GM19372 (cell line): ENCODE results near the gene RPL18A.

ENCODE experiments used
- ATAC-seq: cut with Tn5 transposase; IDR thresholded peaks from one replicate; pipeline ENCODE4 v1.9.1; 2021; ENCODE audit warnings: mild to moderate bottlenecking, low read depth, moderate library complexity; ENCODE audit not compliant: unreplicated experiment

The RPL18A gene

DNA sequence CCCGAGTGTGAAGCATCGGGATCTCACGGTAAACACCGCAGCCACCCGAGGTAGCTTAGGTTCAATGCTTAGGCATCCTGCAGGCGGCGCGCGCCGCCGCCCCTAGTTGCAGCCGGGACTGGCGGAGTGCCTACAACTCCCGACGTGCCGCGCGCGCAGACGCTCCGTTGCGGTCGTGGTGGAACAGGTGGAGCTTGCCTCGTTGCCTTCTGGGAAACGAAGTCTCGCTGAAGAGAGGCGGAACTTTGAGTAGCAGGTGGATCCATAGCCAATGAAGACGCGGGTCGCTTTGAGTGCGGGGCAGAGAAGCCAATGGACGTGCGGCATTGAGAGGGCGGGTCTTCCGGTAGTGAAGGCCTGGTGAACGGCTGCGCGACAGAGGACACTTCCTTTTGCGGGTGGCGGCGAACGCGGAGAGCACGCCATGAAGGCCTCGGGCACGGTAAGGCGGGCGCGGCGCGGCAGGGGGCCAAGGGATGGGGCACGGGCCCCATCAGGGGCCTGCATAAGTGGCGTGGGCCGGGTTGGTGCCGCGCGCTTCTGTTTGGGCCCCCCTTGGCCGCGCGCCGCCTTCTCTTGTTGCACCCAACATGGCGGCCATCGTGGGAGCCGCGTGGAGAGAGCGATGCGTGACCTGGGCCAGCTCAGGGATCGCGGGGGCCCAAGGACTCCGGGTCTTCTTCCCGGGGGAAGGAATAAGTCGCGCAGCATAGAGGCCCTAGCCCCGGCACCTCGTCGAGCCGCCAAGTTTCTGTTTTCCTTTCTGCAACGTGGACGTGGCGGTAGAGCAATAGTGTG is at the start of gene RPL18A:
Gene RPL18A (plus strand): TSS at position 378 of the 798 bp plus-strand sequence. CDS start 47 bp downstream, at position 425.
- ATAC-seq: peak; percentile 93

DNA sequence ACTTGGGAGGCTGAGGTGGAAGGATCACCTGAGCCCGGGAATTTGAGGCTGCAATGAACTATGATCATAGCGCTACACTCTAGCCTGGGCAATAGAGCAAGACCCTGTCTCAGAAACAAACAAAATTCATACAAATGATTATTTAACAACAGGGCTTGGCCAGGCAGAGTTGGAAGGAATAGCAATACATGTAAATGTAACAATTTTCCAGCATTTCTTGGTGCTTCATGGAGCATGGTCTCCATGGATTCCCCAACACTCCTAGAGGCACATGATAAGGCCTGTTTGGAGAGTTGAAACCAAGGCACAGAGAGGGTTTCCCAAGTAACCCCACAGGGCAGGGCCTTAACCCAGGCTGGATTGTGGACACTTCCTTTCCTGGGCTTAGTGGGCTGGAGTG is 48.6 kb upstream of the RPL18A start:
- no peak for ATAC-seq

DNA sequence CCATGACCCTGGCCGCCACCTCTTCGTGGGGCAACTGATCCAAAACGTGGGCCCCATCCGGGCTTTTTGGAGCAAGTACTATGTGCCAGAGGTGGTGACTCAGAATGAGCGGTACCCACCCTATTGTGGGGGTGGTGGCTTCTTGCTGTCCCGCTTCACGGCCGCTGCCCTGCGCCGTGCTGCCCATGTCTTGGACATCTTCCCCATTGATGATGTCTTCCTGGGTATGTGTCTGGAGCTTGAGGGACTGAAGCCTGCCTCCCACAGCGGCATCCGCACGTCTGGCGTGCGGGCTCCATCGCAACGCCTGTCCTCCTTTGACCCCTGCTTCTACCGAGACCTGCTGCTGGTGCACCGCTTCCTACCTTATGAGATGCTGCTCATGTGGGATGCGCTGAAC is 48.0 kb upstream of the RPL18A start:
- no peak for ATAC-seq

DNA sequence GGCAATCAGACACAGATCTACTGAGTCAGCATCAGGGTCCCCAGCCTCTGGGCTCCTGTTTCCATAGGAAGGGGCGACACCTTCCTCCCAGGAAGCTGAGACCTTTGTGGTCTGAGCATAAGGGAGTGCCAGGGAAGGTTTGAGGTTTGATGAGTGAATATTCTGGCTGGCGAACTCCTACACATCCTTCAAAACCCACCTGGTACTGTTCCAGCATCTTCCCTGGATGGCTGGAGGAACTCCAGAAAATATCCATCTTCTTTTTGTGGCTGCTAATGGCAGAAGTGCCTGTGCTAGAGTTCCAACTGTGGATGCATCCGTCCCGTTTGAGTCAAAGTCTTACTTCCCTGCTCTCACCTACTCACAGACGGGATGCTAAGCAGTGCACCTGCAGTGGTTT is 47.6 kb upstream of the RPL18A start:
- no peak for ATAC-seq

DNA sequence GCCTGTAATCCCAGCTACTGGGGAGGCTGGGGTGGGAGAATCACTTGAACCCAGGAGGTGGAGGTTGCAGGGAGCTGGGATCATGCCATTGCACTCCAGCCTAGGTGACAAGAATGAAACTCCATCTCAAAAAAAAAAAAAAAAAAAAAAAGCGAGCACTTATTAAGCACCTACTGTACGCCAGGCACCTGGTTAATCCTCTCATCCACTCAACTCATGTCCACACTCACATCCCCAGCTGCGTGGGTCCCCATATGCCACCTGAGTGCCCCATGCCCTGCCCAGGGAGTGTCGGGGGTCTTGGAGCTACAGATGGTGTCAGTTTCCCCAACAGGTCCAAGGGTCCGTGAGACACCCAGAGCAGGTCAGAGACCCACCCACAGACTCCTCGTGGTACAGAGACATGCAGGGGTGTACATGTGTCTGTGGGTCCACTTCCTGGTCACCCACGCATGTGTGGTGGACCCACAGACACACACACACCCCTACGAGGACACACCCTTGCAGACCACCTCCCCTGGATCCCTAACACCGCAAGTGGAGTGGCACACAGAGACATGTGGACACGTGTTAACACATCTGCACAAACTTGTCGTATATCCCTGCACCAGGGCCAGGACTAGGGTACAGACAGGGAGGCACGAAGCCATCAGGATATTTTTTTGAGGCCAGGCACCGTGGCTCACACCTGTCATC is 41.9 kb upstream of the RPL18A start:
- ATAC-seq: no peak

DNA sequence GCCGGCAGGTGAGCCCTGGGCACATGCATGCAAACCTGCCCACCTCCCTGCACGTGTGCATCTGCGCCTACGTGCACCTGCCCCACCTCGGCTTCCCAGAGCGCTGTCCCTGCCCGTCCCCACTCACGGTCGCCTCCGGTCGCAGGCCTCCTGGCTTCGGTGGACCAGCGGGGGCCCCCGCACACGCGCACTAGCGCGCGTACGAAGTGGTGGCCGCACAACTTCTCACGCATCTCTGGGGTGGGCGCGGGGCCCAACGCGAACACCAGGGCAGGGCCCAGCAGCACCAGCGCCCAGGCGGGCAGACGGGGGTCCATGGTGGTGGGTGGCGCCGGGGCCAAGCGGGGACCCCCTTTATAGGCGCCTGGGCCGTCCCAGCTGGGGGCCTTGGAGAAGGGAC is 38.5 kb upstream of the RPL18A start, which contains the start of gene INSL3:
Gene INSL3 (minus strand): TSS at position 330 of the 400 bp plus-strand sequence. CDS start 13 bp downstream, at position 317.
- ATAC-seq: no peak

DNA sequence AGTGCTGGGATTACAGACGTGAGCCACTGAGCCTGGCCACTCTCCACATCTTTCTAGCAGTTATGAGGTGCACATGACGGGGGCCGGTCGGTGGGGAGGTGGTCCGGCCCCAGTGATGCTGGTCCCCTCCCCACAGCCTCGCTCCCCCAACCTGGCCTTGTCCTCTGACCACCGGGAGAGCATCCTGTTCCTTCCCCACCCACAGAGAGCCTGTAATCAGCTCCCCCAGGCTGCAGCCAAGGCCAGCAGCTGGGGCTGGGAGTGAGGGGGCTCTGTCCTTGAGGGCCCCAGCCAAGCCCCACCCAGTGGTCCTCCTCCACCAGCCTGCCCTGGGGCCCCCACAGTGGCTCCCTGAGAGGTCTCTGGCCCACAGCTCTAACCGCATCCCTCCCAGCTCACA is 35.4 kb upstream of the RPL18A start:
- no peak for ATAC-seq

DNA sequence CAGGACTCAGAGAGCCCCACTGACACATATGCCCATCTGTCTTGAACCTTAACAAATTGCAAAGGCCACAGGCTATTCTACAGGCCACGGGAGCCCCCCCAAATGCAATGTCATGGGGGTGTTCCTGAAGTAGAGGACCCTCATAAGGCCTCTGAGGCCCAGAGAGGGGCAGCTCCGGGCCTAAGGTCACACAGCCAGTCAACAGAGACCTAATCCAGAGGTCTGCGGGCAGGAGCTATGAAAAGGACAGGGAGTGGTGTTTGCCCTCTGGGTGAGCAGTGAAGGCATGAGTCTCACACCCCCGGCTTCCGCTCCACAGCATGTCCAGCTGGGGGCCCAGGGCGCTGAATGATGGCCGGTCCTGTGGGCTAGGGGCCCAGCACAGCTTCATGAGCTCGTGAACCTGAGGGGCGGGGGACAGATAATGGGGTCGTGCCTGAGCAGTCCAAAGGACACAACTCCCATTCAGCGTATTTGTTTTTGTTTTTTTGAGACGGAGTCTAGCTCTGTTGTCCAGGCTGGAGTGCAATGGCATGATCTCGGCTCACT is 33.1 kb upstream of the RPL18A start:
- ATAC-seq: no peak

DNA sequence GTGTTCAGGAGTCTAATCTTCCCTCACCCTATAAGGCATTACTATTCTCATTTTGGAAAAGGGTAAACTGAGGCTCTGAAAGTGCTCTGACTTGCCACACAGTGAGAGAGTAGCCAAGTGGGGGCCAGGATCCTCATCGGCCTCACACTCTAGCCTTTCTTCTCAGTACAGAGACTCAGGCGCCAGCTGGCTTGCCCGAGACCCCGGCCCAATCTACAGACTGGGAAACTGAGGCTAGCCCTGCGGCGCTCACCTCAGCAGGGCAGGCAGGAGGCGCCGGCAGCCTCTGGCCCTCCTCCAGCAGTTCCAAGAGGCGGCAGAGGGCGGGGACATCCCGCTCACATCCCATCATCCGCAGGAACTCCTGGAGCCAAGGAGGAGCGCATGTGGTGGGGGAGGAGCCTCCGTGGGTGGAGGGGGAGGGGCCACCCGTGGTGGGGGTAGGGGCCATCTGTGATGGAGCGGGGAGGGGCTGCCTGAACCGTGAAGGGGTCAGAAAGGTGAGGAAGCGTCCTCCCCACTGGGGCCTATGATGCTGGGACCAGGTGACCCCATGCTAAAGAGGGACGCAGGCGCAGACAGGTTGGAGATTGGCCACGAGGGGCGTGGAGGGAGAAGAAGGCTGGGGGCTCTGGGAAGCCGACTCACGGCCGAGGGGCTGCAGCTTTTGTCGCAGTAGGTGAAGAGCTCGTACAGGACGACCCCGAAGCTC is 29.7 kb upstream of the RPL18A start:
- ATAC-seq: no peak

DNA sequence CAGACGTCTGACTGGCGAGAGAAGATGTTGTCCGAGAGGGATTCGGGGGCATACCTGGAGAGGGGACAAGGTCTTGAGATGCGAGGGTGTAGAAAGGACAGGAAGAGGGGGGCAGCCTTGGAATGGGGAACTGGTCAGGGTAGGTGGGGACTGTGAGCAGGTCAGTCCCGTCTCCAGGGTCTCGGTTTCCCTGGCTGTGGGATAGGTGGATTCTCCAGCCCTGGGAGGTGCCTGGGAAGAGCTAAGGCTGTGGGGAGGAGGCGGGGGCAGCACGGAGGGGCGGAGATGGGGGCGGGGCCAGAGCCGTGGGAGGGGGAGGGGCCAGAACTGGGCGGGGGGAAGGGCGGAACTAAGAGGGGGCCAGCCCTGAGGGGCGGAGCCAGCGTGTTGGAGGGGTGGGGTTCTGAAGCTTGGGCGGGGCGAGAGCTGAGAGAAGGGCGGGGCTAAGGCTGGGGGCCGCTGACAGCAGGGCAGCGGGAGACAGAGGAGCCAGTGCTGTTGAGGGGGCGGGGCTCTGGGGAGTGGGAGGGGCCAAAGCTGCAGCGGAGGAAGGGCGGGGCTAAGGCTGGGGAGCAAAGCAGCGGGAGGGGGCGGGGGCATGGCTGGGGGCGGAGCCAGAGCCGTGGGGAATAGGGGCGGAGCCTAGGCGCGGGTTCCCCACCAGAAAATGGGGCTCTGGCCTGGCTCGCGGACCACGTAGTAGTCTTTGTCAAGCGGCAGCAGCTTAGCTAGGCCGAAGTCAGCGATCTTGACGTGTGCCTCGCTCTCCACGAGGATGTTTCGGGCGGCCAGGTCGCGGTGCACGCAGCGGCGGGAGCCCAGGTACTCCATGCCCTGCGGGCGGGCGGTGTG is 28.9 kb upstream of the RPL18A start:
- ATAC-seq: no peak

DNA sequence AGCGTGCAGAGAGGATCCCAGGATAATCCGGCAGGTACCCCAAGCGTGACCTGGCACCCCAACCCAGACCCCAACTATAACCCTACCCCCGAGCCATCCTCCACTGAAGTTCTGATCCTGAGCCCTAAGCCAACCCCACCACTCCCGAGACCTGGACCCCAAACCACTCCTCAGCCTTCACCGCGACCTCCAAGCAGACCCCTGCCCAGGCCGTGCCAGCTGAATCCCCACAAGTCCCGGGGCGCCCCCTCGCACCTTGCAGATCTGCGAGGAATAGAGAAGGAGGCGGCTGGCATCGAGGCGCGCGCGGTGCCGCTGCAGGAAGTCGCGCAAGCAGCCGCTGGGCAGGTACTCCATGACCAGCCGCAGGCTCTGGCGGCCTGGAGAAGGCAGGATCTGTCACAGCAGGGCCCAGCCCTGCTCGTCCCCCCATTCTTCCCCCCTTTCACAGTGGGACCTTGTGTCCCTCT is 28.3 kb upstream of the RPL18A start:
- ATAC-seq: no peak

DNA sequence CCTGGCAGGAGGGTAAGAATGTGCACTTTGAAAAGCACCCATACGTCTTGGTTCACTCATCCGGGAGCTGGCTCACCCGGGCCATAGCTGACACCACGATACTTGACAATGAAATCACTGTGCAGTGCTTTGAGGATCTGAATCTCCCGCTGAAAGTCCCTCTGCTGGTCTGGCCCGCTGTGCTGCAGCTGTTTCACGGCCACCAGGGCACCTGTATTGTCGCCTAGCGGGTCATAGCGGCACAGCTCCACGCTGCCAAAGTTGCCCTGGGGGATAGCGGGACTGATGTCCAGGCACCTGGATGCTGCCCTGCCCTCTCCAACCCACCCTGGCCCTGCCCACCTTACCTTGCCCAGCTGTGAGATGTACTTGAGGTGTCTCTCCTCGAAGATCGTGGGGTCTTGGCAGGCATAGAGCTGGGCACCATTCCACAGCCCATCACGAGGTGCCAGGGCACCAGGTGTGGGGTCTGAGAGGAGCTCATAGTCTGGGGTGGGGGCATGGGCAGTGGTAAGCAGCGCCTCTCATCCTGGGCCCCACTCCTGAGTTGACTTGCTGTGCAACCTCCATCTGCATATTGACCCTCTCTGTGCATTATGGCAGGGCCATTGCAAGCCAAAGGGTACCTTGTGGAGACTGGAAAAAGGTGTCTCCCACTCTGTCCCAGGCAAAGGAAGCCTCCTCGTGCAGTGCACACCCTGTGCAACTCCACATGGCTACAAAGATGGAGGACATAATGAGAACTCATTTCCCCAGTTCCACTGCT is 27.1 kb upstream of the RPL18A start:
- ATAC-seq: no peak

DNA sequence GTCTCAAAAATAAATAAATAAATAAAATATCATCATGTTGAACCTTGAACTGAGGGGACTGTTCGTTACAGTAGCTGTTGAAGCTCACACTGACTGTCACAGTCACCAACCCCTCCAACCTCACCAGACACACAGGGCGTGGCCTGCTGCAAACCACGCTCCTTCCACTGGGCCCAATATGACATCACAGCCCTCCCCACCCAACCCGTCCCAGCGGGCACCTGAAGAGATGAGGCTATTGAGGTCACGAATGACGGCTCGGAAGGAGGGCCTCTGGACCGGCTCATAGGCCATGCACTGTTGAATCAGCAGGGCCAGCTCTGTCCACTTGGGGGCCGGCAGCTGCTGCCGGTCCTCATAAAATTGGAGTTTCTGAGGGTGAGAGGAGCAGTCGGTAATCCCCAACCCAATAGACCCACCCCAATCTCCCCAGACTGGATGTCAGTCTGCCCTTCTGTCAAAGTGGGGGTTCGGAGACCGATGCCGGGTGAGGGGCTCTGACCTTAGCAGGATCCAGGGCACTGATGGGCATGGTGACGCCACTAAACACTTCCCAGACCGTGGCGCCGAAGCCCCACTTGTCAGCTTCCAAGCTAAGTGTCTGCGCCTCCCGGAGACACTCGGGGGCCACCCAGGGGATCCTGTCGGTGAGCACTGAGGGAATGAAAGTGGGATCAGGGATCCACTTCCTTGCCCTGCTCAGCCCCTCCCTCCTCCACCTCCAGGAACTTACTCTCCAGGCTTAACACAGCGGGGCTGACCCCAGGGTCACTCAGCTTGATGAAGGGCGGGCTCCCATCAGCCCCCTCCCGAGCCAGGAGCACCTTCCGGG is 25.1 kb upstream of the RPL18A start:
- no peak for ATAC-seq

DNA sequence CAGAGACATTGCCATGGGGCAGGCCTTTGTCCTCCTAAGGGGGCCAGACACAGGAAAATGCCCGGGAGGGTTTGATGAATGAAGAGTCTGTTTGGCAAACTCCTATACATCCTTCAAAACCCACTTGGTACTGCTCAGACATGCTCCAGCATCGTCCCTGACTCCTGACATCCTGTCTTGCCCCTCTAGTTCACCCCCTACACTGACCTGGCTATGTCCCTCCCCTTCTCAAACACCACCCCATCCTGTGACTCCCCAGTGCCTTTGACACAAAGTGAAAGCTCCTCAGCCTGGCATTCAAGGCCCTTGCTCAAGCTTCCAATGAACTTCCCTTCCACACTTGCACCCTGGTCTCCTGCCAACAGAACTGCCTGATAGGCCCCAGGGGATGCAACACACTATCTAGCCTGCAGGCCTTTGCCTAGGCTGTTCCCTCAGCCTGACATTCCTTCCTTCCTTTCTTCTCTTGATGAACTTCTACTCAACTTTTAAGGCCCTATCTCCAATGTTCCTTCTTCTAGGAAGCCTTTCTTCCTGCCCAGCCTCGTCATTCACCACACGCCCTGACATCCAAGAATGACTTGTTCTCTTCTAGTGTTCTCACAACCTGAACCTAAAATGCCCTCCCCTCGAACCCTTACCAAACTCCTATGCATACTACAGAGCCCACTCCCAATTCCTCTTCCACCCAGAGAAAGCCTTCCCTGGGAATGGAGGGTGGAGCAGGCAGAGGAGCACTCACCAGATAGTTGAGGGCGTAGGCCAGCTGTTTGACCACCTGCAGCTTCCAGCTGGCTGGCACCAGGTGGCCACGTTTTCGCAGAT is 24.3 kb upstream of the RPL18A start:
- no peak for ATAC-seq

DNA sequence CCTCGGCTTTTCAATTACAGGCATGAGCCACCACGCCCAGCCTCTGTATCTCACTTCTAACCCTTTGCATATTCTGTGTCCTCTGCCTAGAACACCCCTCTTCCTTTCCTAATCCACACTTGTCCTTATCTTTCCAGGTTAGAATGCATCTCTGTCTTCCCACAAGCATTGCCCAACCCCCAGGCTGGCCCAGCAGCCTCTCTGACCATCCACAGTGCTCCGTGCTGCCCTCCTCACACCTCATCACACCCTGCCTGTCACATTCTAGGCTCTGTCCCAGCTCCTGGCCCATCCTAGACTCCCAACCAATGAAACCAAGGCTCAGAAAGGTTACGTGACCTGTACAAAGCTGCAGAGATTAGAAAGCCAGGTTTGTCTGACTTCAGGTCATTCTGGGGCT is 23.2 kb upstream of the RPL18A start:
- ATAC-seq: no peak

DNA sequence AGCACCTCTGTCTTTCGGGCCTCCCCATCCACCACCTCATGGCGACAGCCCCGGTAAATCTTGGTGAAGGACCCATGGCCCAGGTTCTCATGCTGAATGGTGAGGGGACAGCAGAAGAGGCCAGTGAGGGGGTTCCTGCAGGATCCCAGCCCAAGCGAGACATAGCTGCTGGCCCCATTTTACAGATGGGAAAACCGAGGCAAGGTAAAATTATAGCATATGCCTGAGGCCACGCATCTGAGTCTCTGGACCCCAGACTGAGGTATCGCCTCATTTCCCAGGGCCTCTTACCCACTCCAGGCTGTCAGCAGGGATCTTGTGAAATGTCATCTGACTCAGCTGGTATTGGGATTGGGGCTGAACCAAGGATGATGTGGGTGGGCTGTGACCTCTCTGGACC is 21.7 kb upstream of the RPL18A start:
- no peak for ATAC-seq

DNA sequence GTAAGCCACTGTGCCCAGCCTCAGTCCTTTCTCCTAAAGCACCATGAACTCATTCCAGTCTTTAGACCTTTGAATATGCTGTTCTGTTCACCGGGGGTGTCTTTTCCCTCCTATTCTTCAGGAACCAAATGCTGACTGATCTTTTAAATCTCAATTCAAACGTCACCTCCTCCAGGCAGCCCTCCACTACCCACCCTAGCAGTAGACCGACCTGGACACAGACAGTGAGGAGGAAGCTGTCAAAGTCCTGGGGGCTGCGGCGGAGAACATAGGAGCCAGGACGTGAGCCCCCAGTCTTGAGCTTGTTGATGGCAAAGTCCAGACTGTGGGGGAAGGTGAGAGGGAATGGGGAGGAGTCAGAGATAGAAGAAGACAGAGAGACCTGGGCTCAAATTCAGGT is 19.7 kb upstream of the RPL18A start:
- no peak for ATAC-seq
